DND-41 (cell line): Measurements from ENCODE around the gene MANSC1.

ENCODE experiments used
- ATAC-seq: fragments of 200-7000 bp; cut with Tn5 transposase; 3 replicates; pipeline ENCODE4 v1.9.1; 2021; ENCODE audit warnings: low read depth; ENCODE audit not compliant: insufficient read depth
- DNase-seq: peaks from one replicate; pipeline ENCODE4 v3.0.0-alpha.2; 2020
- H2AFZ ChIP-seq: 2 replicates; pipeline ENCODE4 v1.6.0; 2012; ENCODE audit warnings: low read depth, low read length
- H3K27ac ChIP-seq: 2 replicates; pipeline ENCODE4 v1.5.1; 2012; ENCODE audit warnings: low read length, inconsistent platforms
- H3K27me3 ChIP-seq: fragments of 200-600 bp; sonication (generic); 2 replicates; pipeline ENCODE4 v1.6.0; 2012; ENCODE audit warnings: low read length, mild to moderate bottlenecking, inconsistent platforms; ENCODE audit not compliant: insufficient read depth, poor library complexity
- H3K36me3 ChIP-seq: 2 replicates; pipeline ENCODE4 v1.5.1; 2012; ENCODE audit warnings: low read length, inconsistent platforms; ENCODE audit not compliant: insufficient read depth
- H3K4me1 ChIP-seq: 2 replicates; pipeline ENCODE4 v1.5.1; 2012; ENCODE audit warnings: mild to moderate bottlenecking, low read length; ENCODE audit not compliant: insufficient read depth
- H3K4me2 ChIP-seq: 2 replicates; pipeline ENCODE4 v1.6.0; 2012; ENCODE audit warnings: mild to moderate bottlenecking, moderate library complexity, low read length, inconsistent platforms; ENCODE audit not compliant: insufficient read depth
- H3K4me3 ChIP-seq, 2 experiments: fragments of 200-600 bp in 1 of 2; shearing (Covaris generic) in 1 of 2; 2 replicates each; pipeline ENCODE4 v1.5.1; 2012 to 2016; ENCODE audit warnings: inconsistent platforms in 2 of 2, low read length in 2 of 2, mild to moderate bottlenecking in 2 of 2, low read depth in 1 of 2, moderate library complexity in 1 of 2
- H3K79me2 ChIP-seq: 2 replicates; pipeline ENCODE4 v1.6.0; 2012; ENCODE audit warnings: low read length, inconsistent platforms; ENCODE audit not compliant: insufficient read depth
- H3K9ac ChIP-seq: 2 replicates; pipeline ENCODE4 v1.6.0; 2012; ENCODE audit warnings: low read depth, mild to moderate bottlenecking, inconsistent platforms, low read length, moderate library complexity
- H3K9me3 ChIP-seq: 2 replicates; pipeline ENCODE4 v1.5.1; 2012; ENCODE audit warnings: low read length, moderate library complexity, mild to moderate bottlenecking, inconsistent platforms; ENCODE audit not compliant: insufficient read depth, severe bottlenecking
- H4K20me1 ChIP-seq: 2 replicates; pipeline ENCODE4 v1.6.0; 2012; ENCODE audit warnings: low read length; ENCODE audit not compliant: insufficient read depth
- EZH2 ChIP-seq: IDR thresholded peaks from 3 replicates; pipeline ENCODE4 v1.6.1; 2012; ENCODE audit warnings: borderline replicate concordance, low read depth, mild to moderate bottlenecking, moderate library complexity, low read length, inconsistent platforms; ENCODE audit not compliant: severe bottlenecking
- TF ChIP-seq, protein P1 (sequence below): IDR thresholded peaks from 2 replicates; pipeline ENCODE4 v1.5.1; 2012; ENCODE audit warnings: borderline replicate concordance, low read length, moderate library complexity, mild to moderate bottlenecking; ENCODE audit not compliant: poor library complexity, severe bottlenecking; ENCODE audit errors: extremely low read depth

Gene MANSC1

DNA sequence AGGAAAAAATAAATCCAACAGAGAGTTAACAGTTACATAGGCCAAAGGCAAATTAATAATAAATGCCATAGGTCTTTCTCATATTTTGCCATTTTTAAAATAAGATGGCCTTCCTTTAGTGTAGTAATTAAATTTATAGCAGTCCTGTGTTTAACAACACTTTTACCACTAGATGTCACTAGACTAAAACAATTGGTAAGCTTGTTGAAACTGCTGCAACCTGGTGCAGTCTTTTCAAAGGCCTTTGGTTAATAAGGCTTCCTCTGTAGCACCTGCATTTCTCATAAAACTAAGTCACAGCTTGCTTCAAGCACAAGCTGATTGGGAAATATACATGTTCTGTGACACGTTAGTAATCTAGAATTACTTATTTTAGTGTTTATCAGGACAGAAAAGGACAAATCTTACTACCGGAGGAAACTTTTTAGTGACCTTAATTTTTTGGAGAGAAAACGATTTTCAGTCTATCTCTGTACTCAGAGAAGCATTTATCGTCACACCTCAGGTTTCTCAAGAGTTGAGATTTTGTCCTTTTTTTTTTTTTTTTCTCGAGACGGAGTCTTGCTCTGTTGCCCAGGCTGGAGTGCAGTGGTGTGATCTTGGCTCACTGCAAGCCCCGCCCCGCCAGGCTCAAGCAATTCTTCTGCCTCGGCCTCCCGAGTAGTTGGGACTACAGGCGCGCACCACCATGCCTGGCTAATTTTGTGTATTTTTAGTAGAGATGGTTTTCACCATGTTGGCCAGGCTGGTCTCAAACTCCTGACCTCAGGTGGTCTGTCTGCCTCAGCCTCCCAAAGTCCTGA is 26.8 kb upstream of the MANSC1 start:
- DNase-seq (peak; percentile 27), ATAC-seq (peak; percentile 97)
- Histone ChIP-seq H4K20me1 (no peaks in the 10 kb centered on the region), H3K9me3 (no peaks in the 10 kb centered on the region), H3K9ac (no peak overlapping the region), H3K4me2 (no peak overlapping the region), H2AFZ (no peak overlapping the region), H3K27me3 (no peaks in the 10 kb centered on the region), H3K4me1 (no peaks in the 10 kb centered on the region), H3K4me3 (no peak overlapping the region), H3K79me2 (0 out of 2 replicates have a peak, but pooled peaks cover 4% of the 10 kb centered on the region), H3K36me3 (no peaks in the 10 kb centered on the region), H3K27ac (no peak overlapping the region)
- no peak for TF ChIP-seq EZH2
- TF ChIP-seq, protein P1, sequence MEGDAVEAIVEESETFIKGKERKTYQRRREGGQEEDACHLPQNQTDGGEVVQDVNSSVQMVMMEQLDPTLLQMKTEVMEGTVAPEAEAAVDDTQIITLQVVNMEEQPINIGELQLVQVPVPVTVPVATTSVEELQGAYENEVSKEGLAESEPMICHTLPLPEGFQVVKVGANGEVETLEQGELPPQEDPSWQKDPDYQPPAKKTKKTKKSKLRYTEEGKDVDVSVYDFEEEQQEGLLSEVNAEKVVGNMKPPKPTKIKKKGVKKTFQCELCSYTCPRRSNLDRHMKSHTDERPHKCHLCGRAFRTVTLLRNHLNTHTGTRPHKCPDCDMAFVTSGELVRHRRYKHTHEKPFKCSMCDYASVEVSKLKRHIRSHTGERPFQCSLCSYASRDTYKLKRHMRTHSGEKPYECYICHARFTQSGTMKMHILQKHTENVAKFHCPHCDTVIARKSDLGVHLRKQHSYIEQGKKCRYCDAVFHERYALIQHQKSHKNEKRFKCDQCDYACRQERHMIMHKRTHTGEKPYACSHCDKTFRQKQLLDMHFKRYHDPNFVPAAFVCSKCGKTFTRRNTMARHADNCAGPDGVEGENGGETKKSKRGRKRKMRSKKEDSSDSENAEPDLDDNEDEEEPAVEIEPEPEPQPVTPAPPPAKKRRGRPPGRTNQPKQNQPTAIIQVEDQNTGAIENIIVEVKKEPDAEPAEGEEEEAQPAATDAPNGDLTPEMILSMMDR = peak; percentile 85

DNA sequence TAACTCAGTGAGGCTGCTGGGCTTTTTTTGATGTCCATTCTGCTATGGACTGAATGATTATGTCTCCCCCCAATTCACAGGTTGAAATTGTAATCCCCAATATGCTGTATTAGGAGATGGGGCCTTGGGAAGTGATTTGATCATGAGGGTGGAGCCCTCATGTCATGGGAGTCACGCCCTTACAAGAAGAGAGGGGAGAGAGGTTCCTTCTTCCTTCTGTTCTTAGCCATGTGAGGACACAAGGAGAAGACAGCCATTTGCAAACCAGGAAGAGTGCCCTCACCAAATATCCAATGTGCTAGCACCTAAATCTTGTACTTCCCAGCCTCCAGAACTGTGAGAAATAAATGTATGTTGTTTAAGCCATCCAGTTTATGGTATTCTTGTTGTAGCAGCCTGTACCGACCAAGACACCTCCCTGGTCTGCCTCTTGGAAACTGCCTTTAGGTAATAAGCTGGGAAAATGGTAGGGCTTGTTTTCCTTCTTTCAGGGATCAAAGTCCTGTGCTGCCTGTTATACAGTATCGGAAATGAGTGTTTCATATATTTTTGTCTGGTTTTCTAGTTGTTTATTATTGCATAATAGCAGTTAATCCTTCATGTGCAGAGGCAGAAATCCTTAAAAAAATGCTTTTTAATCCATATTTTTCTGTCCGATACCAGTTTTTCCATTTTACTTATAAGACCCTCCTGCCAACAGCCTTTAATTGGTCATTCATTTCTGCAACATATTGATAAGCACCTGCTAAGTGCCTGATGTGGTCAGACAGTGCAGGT is 23.1 kb upstream of the MANSC1 start:
- no peaks in the 10 kb centered on the region for H4K20me1 ChIP-seq
- ATAC-seq (no peak), DNase-seq (no peak)
- no peak overlapping the region for H3K9ac ChIP-seq
- no peak overlapping the region for H3K27ac ChIP-seq
- no peaks in the 10 kb centered on the region for H3K4me1 ChIP-seq
- no peaks in the 10 kb centered on the region for H3K9me3 ChIP-seq
- H3K27me3 ChIP-seq = no peaks in the 10 kb centered on the region
- H3K4me2 ChIP-seq = no peak overlapping the region
- H3K79me2 ChIP-seq = 0 out of 2 replicates have a peak, but pooled peaks cover 4% of the 10 kb centered on the region
- H3K36me3 ChIP-seq = no peaks in the 10 kb centered on the region
- H3K4me3 ChIP-seq = no peak overlapping the region
- no peak overlapping the region for H2AFZ ChIP-seq
- TF ChIP-seq, protein P1 = no peak
- no peak for TF ChIP-seq EZH2

DNA sequence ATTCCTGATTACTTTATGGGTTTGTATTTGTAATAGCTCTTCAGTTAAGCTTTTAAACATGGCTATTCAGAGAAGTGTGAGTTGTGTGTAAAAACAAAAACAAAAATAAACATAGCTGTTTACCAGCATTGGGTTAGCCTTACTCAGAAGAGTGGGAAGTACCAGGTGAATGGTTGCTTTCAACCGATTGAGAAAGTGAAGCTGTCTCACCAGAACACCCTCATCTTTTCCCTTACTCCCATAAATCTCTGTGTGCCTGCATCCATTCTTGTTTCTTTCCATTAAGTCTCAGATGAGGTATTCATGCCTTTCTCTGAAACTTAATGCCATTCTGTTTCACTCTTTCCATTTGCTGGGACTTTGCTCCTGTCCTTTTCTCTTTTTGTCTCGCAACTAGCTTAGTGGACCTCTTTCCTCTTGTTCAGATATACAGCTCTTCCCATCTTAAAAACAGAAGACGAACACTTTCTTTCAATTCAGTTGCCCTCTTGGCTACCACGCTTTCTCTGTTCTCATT is 17.5 kb upstream of the MANSC1 start:
- H2AFZ ChIP-seq = no peak overlapping the region
- H4K20me1 ChIP-seq = no peaks in the 10 kb centered on the region
- no peak overlapping the region for H3K27ac ChIP-seq
- peaks cover 4% of the 10 kb centered on the region; the same call in 1 of the 2 replicates for H3K36me3 ChIP-seq
- H3K4me1 ChIP-seq = no peaks in the 10 kb centered on the region
- H3K9me3 ChIP-seq = no peaks in the 10 kb centered on the region
- no peak overlapping the region for H3K4me2 ChIP-seq
- TF ChIP-seq, protein P1 = no peak
- no peak for TF ChIP-seq EZH2
- H3K27me3 ChIP-seq = no peaks in the 10 kb centered on the region
- no peak for DNase-seq
- H3K9ac ChIP-seq = no peak overlapping the region
- no peak for ATAC-seq
- no peaks in the 10 kb centered on the region for H3K79me2 ChIP-seq
- no peak overlapping the region for H3K4me3 ChIP-seq
